Transverse colon (tissue), 4 donors: ENCODE data around the gene DSP. TPM values are rescaled to one million over a fixed set of nuclear protein-coding genes. Genes with fewer than 3 reads are reported as not detected.

Experiments used
- DNase-seq: peaks from one replicate; pipeline ENCODE4 v3.0.0-alpha.2; 2019
- H3K27ac ChIP-seq, 4 donors: fragments of 200-600 bp; sonication (generic); 2 replicates each; pipeline ENCODE4 v1.5.1; 2016 to 2018; ENCODE audit warnings: inconsistent platforms in 4 of 4
- H3K27me3 ChIP-seq: fragments of 200-600 bp; sonication (generic); 2 replicates; pipeline ENCODE4 v1.5.1; 2017; ENCODE audit warnings: inconsistent platforms
- H3K36me3 ChIP-seq, 4 donors: fragments of 200-600 bp; sonication (generic); 2 replicates each; pipeline ENCODE4 v1.5.1; 2017 to 2019; ENCODE audit warnings: inconsistent platforms in 4 of 4
- H3K4me1 ChIP-seq, 4 donors: fragments of 200-600 bp; sonication (generic); 2 replicates each; pipeline ENCODE4 v1.5.1; 2017 to 2020; ENCODE audit warnings: inconsistent platforms in 4 of 4
- H3K4me3 ChIP-seq, 4 donors: fragments of 200-600 bp; sonication (generic); 1 replicate in 1 of 4; 2 replicates in 3 of 4; pipeline versions ENCODE4 v1.5.1 to v1.6.1; 2017 to 2019; ENCODE audit warnings: inconsistent platforms in 4 of 4
- H3K9me3 ChIP-seq, 2 donors: fragments of 200-600 bp; sonication (generic); 2 replicates each; pipeline ENCODE4 v1.5.1; 2017 to 2019; ENCODE audit warnings: inconsistent platforms in 2 of 2
- CTCF ChIP-seq, 5 experiments: fragments of 200-600 bp in 3 of 5; fragments of 450-650 bp in 2 of 5; sonication (generic) in 3 of 5; IDR thresholded peaks; 1 replicate in 2 of 5; 2 replicates in 3 of 5; pipeline ENCODE4 v1.5.1; 2016 to 2017; ENCODE audit warnings: antibody characterized with exemption in 5 of 5, inconsistent platforms in 3 of 5, mild to moderate bottlenecking in 2 of 5, moderate library complexity in 1 of 5
- EP300 ChIP-seq: sonication (generic); formaldehyde crosslinking; IDR thresholded peaks from one replicate; pipeline ENCODE4 v1.6.1; 2017; ENCODE audit warnings: antibody characterized with exemption, low read depth
- POLR2A ChIP-seq: fragments of 450-650 bp; IDR thresholded peaks from one replicate; pipeline ENCODE4 v1.6.1; 2016; ENCODE audit warnings: antibody characterized with exemption, mild to moderate bottlenecking, moderate library complexity
- POLR2AphosphoS5 ChIP-seq, 3 donors: sonication (generic); formaldehyde crosslinking; IDR thresholded peaks; one replicate each; pipeline ENCODE4 v1.6.1; 2016; ENCODE audit warnings: antibody characterized with exemption in 3 of 3
- WGBS, 2 donors: methylation state at CpG; one replicate each; pipeline ENCODE4 v1.1.5; 2018; ENCODE audit warnings: low coverage in 1 of 2; 5-methylcytosine and 5-hydroxymethylcytosine counted together
- in situ Hi-C, 4 donors: fragments of 200-750 bp; cut with MboI; loops; one replicate each; pipeline versions ENCODE4 v1.15.0 to v1.15.1; 2017; ENCODE audit warnings: low sequenced_read_pairs in 3 of 4, low pct_ligation_motif_present in 1 of 4, low pct_unique_long_range_greater_than_20kb in 1 of 4
- intact Hi-C: fragments of 100-400 bp; cut with DNase I; formaldehyde crosslinking; loops from one replicate; pipeline ENCODE4 v1.15.1; 2023; ENCODE audit warnings: low total_unique reads
- total RNA-seq, 4 donors: library from RNA; depleted of rRNA; stranded (reverse); fragments of >200 nt; gene quantifications; one replicate each; pipeline ENCODE4 v1.1.0, GENCODE V29; 2016

The DSP gene
- total RNA-seq, 4 donors from 2014 or later: 160 to 243 (median 202) TPM

DNA sequence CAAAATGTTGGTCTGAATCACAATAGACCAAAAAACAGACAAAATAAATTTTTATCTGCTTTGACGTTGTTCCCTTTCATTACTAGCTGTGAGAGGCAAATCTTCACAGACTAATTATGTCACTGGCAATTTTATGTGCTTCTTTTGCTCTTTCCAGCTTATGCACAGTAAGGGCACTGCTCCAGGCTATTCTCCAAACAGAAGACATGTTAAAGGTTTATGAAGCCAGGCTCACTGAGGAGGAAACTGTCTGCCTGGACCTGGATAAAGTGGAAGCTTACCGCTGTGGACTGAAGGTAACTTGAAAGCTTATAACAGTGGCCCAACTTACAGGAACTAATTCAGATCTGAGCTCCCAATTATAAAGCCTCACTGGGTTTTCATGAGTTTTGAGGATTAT, 33.0 kb downstream of the DSP start:
- intact Hi-C loops (no loop called here), in situ Hi-C loops (no loop called here)
- H3K4me3 ChIP-seq: no peak overlapping the region
- no peaks in the 10 kb centered on the region for H3K27me3 ChIP-seq
- peaks cover 0 to 24% (median 10%) of the 10 kb centered on the region in 4 donors for H3K36me3 ChIP-seq
- no peak overlapping the region for H3K27ac ChIP-seq
- 76 to 83% methylated on average over 2 of the region's 2 CpGs for WGBS, 2 donors
- DNase-seq: no peak
- no peaks in the 10 kb centered on the region for H3K9me3 ChIP-seq
- TF ChIP-seq CTCF (IDR thresholded peaks at IDR 0.05): no peak
- no peak for TF ChIP-seq EP300
- TF ChIP-seq POLR2A: no peak
- no peak for TF ChIP-seq POLR2AphosphoS5 (IDR thresholded peaks at IDR 0.05)
- no peaks in the 10 kb centered on the region for H3K4me1 ChIP-seq

GRCh38 chr6:7578516-7578915, 37.0 kb downstream of the DSP start:
- no peak overlapping the region for H3K4me3 ChIP-seq
- H3K27ac ChIP-seq: no peak overlapping the region
- TF ChIP-seq EP300 (no peak), POLR2A (no peak), CTCF (IDR thresholded peaks at IDR 0.05) (no peak)
- H3K27me3 ChIP-seq: no peaks in the 10 kb centered on the region
- H3K9me3 ChIP-seq: no peaks in the 10 kb centered on the region
- no peak for DNase-seq
- WGBS, 2 donors: 0 to 43% methylated on average over 2 of the region's 2 CpGs
- H3K36me3 ChIP-seq: peaks cover 0 to 41% (median 22%) of the 10 kb centered on the region in 4 donors
- intact Hi-C loops (no loop called here), in situ Hi-C loops (loop anchor here in 2 of 4 donors (25.0 kb wide), 2 partner anchors 166 to 891 kb away; no protein-coding TSS in a partner anchor)
- no peaks in the 10 kb centered on the region for H3K4me1 ChIP-seq

DNA sequence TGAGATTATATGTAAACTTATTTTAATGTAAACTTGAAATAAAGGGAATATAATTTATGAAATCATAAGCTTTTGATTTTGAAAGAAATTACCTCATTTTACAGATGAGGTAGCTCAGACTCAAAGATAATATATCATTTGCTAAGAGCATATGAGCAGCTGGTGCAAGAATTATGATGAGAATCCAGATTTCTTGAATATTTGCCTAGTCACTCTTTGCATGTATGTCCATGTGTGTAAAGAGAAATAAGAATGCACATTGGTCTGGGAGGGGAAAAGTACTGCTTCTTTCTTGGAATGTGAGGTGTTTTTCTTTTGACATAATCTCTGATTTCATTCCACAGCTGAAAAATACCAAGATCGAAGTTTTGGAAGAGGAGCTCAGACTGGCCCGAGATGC, 37.5 kb downstream of the DSP start:
- 92 to 100% methylated on average over 1 to 2 of the region's 2 CpGs for WGBS, 2 donors
- intact Hi-C loops (no loop called here), in situ Hi-C loops (loop anchor here in 2 of 4 donors (25.0 kb wide), 2 partner anchors 167 to 892 kb away; no protein-coding TSS in a partner anchor)
- Histone ChIP-seq H3K27me3 (no peaks in the 10 kb centered on the region), H3K27ac (no peak overlapping the region), H3K9me3 (no peaks in the 10 kb centered on the region), H3K4me1 (no peaks in the 10 kb centered on the region), H3K36me3 (peaks cover 0 to 45% (median 22%) of the 10 kb centered on the region in 4 donors), H3K4me3 (no peak overlapping the region)
- TF ChIP-seq POLR2AphosphoS5 (IDR thresholded peaks at IDR 0.05): no peak
- no peak for TF ChIP-seq CTCF (IDR thresholded peaks at IDR 0.05)
- no peak for TF ChIP-seq POLR2A
- TF ChIP-seq EP300: no peak
- DNase-seq: no peak

DNA sequence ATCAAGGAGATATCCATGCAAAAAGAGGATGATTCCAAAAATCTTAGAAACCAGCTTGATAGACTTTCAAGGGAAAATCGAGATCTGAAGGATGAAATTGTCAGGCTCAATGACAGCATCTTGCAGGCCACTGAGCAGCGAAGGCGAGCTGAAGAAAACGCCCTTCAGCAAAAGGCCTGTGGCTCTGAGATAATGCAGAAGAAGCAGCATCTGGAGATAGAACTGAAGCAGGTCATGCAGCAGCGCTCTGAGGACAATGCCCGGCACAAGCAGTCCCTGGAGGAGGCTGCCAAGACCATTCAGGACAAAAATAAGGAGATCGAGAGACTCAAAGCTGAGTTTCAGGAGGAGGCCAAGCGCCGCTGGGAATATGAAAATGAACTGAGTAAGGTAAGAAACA, 38.4 kb downstream of the DSP start:
- no peaks in the 10 kb centered on the region for H3K27me3 ChIP-seq
- whole genome bisulfite sequencing, 2 donors: 89 to 96% methylated on average over 9 of the region's 9 CpGs
- intact Hi-C loops: no loop called here
- H3K27ac ChIP-seq: no peak overlapping the region
- H3K4me3 ChIP-seq: no peak overlapping the region
- H3K9me3 ChIP-seq: no peaks in the 10 kb centered on the region
- no peaks in the 10 kb centered on the region for H3K4me1 ChIP-seq
- TF ChIP-seq CTCF (IDR thresholded peaks at IDR 0.05): no peak
- no peak for TF ChIP-seq EP300
- no peak for TF ChIP-seq POLR2AphosphoS5 (IDR thresholded peaks at IDR 0.05)
- TF ChIP-seq POLR2A: no peak
- in situ Hi-C loops: loop anchor here in 2 of 4 donors (25.0 kb wide), 2 partner anchors 168 to 893 kb away; no protein-coding TSS in a partner anchor
- DNase-seq: no peak
- H3K36me3 ChIP-seq: peaks cover 0 to 48% (median 22%) of the 10 kb centered on the region in 4 donors
